ENCODE data around the gene RPAP3.

Gene RPAP3

DNA sequence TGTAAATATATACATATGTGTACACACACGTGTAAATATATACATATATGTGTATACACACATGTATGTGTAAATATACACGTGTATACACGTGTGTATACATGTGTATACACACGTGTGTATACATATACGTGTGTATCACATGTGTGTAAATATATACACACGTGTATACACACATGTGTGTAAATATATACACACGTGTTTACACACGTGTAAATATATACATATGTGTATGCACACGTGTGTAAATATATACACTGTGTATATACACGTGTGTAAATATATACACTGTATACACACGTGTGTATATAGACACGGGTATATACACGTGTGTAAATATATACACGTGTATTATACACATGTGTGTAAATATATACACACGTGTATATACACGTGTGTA, 71.7 kb downstream of the RPAP3 start:
- H3K9me3 ChIP-seq (ENCODE audit: severe bottlenecking), result no peaks in the 10 kb centered on the region
- no peaks in the 10 kb centered on the region for H3K36me3 ChIP-seq
- TF ChIP-seq, protein P1, sequence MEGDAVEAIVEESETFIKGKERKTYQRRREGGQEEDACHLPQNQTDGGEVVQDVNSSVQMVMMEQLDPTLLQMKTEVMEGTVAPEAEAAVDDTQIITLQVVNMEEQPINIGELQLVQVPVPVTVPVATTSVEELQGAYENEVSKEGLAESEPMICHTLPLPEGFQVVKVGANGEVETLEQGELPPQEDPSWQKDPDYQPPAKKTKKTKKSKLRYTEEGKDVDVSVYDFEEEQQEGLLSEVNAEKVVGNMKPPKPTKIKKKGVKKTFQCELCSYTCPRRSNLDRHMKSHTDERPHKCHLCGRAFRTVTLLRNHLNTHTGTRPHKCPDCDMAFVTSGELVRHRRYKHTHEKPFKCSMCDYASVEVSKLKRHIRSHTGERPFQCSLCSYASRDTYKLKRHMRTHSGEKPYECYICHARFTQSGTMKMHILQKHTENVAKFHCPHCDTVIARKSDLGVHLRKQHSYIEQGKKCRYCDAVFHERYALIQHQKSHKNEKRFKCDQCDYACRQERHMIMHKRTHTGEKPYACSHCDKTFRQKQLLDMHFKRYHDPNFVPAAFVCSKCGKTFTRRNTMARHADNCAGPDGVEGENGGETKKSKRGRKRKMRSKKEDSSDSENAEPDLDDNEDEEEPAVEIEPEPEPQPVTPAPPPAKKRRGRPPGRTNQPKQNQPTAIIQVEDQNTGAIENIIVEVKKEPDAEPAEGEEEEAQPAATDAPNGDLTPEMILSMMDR (IDR thresholded peaks at IDR 0.05; ENCODE audit: low read depth, low read length), result no peak
- H3K27ac ChIP-seq, result no peak overlapping the region
- no peaks in the 10 kb centered on the region for H3K27me3 ChIP-seq (ENCODE audit: insufficient read depth, low read depth, severe bottlenecking)
- H3K4me3 ChIP-seq (ENCODE audit: low read depth, low read length), result no peak overlapping the region
- DNase-seq, result no peak

DNA sequence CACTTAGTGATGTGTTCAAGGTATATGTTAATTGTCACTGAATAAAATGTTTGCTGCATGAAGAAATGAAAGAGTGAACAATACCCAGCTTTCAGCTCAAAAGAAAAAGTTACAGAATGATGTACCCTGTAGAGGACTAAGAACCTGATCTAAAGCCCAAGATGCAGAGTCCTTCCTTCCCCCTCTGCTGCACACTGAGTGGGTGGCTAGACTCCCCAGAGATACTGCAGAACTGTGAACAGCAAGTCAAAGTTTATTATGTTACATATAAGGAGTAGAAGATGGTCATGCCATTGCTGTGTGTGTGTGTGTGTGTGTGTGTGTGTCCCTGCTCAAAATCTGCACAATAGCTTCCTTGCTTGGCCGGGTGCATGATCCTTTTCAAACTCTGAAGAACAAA, 83.9 kb downstream of the RPAP3 start:
- Histone ChIP-seq H3K27me3 (ENCODE audit: insufficient read depth, low read depth, severe bottlenecking) (no peaks in the 10 kb centered on the region), H3K9me3 (ENCODE audit: severe bottlenecking) (no peaks in the 10 kb centered on the region)
- DNase-seq, result no peak

DNA sequence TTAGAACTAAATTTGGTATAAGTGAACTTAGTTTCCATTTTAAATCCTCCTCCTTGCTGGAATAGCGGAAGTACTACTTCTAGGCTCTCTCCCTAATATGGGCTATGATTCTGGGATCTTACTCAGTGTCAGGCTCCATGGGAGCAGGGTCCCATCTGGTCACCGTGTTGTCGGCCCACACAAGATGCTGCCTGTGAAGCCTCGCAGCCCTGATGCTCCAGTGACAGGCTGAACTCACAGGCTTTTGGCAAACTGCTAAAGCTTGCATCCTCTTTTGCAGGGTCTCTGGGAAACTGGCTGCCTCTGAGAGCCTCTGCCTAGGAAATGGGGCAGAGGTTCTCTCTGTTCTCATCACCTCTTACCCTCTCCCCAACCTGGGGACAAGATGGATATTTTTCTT, 88.4 kb downstream of the RPAP3 start:
- Histone ChIP-seq H3K27me3 (ENCODE audit: insufficient read depth, low read depth, severe bottlenecking) (no peaks in the 10 kb centered on the region), H3K4me3 (ENCODE audit: low read depth, low read length) (no peak overlapping the region), H3K36me3 (no peaks in the 10 kb centered on the region), H3K27ac (no peak overlapping the region), H3K9me3 (ENCODE audit: severe bottlenecking) (peaks cover 8% of the 10 kb centered on the region)
- TF ChIP-seq, protein P1 (IDR thresholded peaks at IDR 0.05; ENCODE audit: low read depth, low read length), result no peak
- DNase-seq, result no peak

More for the DNA sequence above, 83.9 kb downstream of the RPAP3 start:
- TF ChIP-seq, protein P1 (IDR thresholded peaks at IDR 0.05; ENCODE audit: low read depth, low read length), result no peak
- no peaks in the 10 kb centered on the region for H3K36me3 ChIP-seq
- H3K4me3 ChIP-seq (ENCODE audit: low read depth, low read length), result no peak overlapping the region
- no peak overlapping the region for H3K27ac ChIP-seq

DNA sequence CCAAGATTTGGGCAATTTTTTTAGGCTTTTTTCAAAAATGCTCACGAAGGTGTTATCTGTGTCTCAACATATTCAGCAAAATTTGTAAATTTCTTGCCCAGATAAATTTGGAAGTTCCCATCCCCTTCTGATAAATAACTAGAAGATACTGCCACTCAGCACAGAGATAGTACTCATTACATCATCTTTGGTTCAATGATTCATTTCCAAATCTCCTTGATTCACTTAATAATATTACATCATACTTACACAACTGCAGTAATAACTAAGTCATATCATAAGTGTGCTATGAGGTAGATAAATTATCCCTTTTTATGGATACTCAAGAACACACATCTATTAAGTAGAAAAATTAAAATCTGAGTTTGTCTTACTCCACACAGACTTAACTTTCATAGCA, 89.4 kb downstream of the RPAP3 start:
- Histone ChIP-seq H3K27ac (no peak overlapping the region), H3K9me3 (ENCODE audit: severe bottlenecking) (peaks cover 9% of the 10 kb centered on the region), H3K36me3 (no peaks in the 10 kb centered on the region), H3K27me3 (ENCODE audit: insufficient read depth, low read depth, severe bottlenecking) (no peaks in the 10 kb centered on the region), H3K4me3 (ENCODE audit: low read depth, low read length) (no peak overlapping the region)
- no peak for DNase-seq
- TF ChIP-seq, protein P1 (IDR thresholded peaks at IDR 0.05; ENCODE audit: low read depth, low read length), result no peak

DNA sequence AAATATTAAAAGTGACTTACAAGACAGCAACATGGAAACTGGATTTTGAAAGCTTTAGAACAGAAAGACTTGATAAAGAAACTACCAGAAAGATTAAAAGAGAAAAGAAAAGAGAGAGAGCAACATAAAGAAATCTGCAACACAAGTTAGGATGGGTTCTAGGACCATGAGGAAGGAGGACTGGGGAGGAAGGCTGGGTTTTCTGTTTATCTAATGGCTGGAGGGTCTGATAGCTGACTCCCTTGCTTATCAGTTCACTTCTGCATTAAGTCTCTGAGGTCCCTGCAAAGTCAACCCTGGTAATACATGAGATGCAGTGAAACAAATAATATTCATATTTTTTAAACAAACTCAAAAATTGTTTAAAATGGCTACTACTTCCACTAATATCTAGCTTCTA, 90.1 kb downstream of the RPAP3 start:
- H3K4me3 ChIP-seq (ENCODE audit: low read depth, low read length), result no peak overlapping the region
- no peak for DNase-seq
- no peaks in the 10 kb centered on the region for H3K27me3 ChIP-seq (ENCODE audit: insufficient read depth, low read depth, severe bottlenecking)
- H3K9me3 ChIP-seq (ENCODE audit: severe bottlenecking), result peaks cover 9% of the 10 kb centered on the region
- H3K36me3 ChIP-seq, result no peaks in the 10 kb centered on the region
- TF ChIP-seq, protein P1 (IDR thresholded peaks at IDR 0.05; ENCODE audit: low read depth, low read length), result no peak
- no peak overlapping the region for H3K27ac ChIP-seq

DNA sequence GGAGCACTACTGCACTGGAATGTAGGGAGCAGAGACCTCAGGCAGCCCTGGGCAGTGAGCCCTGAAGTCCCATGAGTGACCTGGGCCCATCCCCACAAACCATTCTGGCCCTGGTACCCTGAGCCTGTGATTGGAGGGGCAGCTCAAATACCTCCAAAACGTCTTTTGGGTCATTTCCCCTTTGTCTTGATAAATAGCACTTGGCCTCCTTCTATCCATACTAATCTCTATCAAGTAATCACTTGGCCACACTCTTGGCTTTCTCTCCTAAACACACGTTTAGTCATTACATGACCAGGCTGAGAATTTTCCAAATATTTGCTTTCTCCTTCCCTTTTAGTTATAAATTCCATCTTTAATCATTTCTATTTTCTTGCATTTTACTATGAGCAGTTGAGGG, 91.3 kb downstream of the RPAP3 start:
- no peak for DNase-seq
- peaks cover 9% of the 10 kb centered on the region for H3K9me3 ChIP-seq (ENCODE audit: severe bottlenecking)
- H3K27ac ChIP-seq, result no peak overlapping the region
- no peaks in the 10 kb centered on the region for H3K27me3 ChIP-seq (ENCODE audit: insufficient read depth, low read depth, severe bottlenecking)
- no peak overlapping the region for H3K4me3 ChIP-seq (ENCODE audit: low read depth, low read length)
- TF ChIP-seq, protein P1 (IDR thresholded peaks at IDR 0.05; ENCODE audit: low read depth, low read length), result no peak
- no peaks in the 10 kb centered on the region for H3K36me3 ChIP-seq

Measured in WERI-Rb-1 (cell line).